ENCODE measurements around the gene FNDC3B.

The FNDC3B gene

DNA sequence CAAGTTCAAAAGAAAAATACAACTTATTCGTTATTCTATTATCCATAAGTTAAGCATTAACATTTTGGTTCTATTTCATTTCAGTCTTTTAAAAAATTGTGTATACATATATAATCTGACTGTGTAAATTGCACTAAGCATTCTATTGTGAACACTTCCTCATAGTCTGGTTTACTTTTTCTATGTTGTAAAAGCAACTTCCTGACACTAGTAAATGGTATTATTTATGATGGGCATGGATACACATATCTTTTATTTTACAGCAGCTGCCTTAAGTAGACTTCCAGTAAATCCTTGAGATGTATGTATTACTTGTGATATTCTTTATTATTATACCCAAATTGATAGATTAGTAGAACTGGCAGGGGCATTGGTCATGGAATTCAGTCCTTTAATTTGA lies 58.2 kb downstream of the FNDC3B start:
- DNase-seq: no peak

DNA sequence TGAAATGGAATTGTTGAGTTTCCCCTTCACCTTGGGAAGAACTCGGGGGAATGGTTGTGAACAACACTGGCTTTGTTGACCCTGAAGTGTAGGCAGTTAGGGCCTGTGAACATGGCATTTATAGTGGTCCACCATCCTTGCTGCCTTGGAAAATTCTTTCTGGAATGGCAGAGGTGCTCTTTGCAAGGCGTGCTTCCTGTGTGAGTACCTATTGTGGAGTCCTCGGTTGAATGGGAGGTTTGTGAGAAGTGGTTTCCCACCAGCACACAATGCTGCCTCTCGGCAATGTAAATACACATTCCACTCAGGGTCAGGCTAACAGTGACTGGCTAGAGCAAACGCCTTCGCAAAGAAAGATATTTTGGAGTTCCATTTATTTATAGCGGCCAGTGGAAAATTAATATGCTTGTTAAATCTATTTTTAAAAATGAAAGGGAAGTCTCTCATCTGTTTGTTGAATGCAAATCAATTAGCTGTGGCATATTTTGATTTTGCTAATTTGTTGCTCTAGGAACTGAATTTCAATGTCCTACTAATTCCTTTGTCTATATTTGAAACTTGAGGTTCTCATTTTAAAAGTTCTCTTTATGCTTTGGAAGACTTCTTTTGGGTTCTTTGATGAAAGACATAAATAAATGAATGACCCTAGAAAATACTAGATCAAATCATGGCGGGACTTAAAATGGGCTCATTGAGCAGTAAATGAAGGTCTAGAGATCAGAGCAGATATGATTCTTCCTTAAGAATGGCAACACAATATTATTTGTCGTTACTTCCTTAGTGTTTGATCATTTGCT lies 59.5 kb downstream of the FNDC3B start:
- peak; percentile 72 for DNase-seq

DNA sequence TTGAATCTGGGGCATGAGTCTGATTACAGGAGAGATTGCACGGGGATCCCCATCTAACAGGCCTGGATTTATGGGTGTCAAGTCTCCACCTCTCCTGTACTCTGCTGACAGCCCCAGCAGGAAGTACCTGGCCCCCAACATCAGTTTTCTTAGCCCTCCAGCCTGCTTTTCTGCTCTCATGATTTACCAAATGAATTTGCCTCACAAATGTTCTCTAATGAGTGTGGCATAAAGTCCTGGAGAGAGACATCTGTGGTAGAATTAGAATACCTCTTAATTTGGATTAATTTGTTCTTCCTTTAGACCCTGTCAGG lies 60.1 kb downstream of the FNDC3B start:
- DNase-seq: no peak

DNA sequence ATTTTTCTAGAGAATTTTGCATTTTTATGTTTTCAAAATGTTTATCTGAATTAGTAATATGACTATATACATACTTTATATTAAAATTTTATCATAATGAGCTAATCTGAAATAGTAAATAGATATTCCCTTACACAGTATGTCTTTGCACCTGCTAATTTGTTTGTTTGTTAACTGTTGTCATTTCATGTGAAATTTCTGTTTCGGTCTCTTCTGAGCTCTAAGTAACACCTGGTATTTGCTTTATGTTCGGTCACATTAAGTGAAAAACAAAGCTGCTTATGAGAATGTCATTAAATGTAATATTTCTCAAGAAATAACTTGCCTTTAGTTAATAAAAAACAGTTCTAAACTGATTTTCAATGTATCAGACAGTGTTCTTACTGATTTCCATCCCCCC lies 61.1 kb downstream of the FNDC3B start:
- DNase-seq: no peak

DNA sequence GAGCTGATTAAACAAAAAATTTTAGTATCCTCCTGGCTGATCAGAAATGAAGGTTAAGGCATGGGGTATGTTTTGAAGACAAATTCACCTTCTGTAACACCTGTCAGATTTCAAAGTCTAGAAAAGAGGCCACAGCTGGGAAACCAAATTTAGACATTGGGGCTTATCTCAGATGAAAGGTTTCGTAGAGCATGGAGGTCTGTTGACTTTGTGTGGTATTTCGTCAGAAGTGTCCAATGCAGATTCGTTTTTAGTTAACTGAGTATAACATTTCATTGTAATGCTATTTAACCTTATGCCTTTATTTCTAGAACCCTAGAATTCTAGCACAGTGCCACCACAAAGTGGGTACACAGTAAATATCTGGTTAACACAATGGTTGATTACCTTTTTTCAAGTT lies 61.7 kb downstream of the FNDC3B start:
- no peak for DNase-seq

DNA sequence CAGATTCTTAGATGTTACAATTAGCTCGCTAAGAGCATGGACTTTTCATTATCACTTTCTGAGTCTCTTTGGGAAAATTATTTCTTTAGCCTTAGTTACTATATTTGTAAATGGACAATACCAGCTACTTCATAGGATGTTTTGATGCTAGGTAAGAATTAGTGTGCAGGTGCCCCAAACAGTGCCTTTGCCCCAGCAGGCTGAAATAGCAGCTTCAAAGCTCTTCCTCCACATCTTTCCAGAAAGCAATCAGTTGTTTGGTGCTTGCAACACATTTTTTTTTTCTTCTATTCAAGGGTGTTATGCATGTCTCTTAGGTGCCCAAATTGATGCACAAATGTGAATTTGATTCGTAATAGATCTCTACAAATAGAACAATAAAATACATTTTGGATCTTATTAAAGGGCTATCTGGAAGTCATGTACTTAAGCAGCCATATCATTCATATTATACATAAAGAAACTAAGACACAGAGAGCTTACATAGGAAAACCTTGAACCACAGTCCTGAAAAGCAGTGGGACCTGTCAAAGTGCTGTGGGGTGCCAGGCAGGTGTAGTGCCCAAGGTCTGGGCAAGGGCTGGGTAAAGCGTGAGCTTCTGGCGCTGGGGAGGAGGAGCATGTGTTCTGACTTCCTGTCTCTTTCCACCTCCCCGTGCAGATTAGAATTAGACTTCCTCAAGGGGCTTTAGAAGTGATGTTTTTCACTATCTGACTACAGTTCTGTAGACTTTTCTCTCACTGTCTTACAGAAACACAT lies 62.9 kb downstream of the FNDC3B start:
- DNase-seq: no peak

DNA sequence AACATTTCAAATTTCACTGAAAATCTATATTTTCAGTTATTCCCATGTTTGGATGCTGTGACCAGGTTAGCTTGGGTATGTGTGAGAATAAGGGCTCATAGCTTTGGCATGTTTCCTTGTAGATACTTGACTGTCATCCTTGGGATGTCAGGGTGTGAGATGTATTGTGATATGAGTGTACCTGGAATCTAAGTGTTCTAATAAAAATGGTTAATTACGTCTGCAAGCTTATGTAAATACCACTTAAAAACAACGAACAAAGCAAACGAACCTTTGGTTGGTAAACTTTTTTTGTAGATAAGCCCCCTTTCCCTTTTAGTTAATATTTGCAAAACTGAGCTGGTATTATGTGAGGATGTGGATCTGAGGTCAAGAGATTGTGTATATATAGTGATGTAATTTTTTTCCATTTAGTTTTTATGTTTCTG lies 63.5 kb downstream of the FNDC3B start:
- DNase-seq: no peak

DNA sequence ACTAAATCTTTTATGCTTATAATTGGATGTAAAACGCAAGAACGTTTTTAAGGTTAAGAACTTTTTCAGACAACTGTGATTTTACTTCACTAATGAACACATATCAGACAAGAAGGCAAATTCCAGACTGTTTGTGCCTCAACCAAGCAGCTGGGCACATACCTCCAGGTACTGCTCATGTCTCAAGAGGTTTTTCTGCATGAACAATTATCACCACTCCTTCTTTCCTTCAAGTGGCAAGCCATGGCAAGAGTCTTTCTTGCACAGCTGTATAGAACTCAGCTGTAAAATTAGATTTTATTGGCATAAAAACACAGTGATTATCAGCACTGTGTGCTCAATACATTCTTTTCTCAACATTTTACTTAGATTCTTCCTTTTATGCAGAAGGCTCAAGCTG lies 64.3 kb downstream of the FNDC3B start:
- DNase-seq: no peak

DNA sequence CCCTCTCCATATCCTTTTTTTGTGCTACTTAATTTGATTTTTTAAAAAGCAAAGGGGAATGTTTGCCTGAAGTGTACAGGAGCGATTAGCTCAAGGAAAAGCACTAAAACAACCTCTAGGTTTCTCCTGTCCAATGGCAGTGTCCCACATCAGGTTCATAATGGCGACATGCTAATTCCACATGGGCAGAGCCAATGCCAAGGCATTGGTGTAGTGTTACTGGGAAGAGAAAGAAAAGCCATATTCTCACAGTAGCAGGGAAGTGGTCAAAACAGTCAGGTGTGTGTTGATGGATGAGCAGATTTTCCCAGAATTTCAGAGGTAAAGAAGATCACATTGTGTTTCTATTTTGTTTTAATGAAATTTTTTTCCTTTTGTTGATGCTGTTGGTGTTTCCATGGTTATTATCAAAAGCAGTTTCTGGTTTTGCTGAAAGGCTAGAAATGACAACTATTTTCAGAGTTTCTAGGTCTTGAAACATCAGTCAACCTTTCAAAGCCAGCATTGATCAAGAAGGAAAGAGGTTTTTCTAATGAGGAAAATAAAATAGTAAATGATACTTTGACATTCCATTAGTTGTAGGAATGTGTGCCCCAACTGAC lies 65.2 kb downstream of the FNDC3B start:
- no peak for DNase-seq

DNA sequence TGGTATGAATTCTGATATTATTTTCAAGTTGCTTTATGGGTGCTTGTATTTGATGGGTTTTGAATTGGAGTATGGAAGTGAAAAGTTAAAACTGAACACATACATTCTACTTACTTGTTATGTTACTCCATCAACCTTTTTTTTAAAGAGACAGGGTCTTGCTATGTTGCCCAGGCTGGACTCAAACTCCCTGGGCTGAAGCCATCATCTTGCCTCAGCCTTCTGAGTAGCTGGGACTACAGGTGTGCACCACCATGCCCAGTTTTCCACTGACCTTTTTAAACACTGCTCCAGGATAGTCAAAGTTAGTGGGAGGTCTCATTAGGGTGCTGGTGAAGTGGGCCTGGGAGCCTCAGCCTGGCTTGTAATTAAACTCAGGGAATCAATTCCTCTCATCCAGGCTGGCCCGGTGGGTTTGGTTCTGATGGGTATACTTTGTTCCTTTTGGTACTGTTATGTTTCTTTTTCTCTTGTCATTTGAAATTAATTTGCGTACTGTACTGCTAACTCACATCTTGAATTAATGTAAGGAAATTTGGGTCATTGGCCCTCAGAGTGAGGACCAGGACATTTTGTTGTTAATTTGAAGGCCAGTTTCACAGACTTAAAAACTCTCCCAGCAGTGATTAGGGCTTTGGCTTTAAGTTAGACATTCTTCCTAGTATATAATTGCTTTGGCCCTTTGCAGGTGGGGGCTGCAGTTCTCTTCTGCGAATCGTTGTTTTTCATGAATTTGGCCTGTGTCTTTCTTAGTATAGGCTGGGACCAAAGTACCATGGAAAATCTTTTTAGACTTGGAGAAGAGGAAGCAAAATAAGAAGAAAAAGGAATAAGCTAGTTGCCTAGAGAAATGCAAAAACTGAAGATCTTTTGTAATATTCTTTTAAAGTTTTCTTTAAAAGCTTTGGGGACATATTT lies 66.9 kb downstream of the FNDC3B start:
- no peak for DNase-seq

DNA sequence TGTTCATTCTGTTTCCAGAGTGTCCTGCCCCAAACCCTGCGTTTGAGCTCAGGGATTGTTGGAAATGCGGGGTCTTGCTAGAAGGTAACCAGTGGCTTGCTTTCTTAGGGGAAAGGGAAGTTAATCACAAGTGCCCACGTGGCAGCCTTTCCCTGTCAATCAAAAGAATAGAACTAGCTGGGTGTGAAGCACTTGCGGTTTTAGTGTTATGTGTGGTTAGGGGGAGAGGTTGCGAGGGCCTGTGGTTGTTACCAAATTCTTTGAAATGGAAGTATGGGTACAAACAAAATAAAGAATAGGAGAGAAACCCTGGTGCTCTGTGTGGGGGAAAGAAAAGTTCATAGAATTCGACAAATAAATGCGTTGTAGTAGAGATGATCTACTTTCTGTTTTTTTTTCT lies 67.6 kb downstream of the FNDC3B start:
- no peak for DNase-seq

DNA sequence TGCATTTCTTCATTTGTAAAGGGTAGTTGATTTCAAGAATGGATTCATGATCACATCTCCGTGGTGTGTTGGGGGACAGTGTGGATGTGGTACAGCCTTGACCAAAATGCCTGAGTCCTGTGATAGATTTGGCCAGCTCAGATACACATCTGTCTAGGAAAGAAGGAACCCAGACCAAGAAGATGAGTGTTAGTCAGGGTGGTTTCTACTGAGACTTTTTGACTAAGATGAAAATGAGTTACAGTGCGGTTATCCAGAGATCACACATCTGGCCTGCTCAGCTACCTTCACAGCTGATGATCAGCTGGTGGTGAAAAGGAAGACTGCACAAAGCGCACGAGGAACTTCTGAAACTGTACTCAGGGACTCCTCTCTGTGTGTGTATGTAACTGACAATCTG lies 68.0 kb downstream of the FNDC3B start:
- DNase-seq: no peak

DNA sequence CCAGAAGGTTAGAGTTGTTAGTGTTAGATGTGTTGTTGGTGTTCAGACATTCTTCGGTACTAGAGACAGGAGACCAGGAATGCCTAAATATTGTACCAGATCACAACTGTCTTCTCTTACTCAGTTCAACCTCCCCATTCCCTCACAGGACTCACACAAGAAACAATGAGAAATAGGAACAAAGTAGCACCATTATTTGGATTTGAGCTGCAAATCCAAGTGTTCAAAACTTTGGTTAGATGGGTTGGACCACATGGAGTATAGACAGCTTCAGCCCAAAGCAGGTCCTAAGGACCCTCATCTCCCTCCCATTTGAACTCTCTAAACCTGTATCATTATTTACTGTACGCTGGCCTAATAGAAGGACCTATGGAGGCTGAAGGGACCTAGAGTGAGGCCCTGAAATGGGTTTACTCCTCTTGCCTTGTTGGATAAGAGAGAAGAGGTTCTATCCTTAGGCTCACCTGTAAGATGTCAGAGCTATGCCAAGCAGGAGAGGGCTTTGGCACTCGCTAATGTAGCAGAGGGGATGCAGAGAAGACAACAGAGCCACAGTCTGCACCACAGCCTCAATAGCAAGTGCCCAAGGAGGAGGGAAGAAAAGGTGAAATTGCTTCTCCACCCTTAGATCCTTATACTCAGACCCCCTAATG lies 70.9 kb downstream of the FNDC3B start:
- DNase-seq: no peak

DNA sequence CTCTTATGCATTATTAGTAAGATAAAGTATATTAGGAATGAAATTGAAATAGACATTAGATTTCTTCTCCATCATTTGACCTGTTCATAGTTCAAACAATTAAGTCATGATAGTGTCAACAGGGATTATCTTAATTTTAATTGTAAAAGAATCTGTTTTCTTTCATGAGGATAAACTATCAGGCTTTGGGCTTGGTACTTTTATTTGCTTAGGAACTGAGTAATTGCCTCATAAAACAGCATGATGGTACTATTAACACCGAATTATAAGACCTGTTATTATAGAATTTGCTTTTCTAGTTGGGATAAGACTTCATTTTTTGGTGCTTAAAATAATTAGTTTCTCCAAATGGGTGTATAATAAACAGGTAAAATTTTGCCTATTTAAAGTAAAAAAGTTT lies 71.8 kb downstream of the FNDC3B start:
- no peak for DNase-seq

DNA sequence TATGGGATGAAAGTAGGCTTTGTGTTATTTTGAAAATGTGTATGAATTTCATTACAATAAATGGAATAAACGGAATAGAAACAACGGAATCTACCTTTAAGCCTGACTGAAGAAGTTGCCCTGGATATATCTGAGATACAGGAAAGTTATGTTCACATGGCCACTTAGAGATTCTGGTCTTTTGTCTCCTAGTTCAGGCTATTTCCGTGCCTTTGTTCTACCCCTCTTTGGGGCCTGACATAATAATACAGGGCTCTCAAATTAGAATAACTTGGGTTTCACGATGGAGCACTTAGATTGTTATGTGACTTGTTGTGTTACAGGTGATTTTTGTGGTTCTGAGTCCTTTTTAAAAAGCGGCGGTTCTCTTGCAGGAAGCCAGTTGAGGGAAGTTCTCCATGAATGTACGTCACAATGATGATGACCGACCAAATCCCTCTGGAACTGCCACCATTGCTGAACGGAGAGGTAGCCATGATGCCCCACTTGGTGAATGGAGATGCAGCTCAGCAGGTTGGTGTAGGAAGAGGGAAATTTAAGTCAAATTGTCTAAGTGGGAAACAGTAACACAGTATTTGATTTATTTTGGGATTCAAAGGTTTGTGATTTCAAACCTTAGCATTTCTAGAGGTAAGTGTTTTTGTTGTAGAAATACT lies 72.8 kb downstream of the FNDC3B start:
- DNase-seq: no peak

DNA sequence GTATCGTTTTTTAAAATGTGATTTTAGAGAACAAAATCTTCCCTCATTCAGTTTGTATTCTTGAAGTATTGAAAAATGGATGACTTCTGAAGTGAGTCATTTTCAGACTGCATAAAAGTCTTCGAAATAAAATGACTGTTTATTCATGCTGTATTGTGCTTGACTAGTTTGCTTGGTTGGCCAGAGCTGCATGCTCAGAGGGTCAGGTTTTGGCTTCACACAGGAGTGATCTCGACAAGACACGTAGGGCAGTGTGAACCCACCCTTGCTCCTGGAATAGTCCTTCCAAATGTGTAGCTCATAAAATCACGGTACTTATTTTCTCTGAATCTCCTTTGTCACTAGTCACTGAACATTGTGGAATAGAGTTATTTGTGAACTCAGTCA lies 73.3 kb downstream of the FNDC3B start:
- DNase-seq: no peak

DNA sequence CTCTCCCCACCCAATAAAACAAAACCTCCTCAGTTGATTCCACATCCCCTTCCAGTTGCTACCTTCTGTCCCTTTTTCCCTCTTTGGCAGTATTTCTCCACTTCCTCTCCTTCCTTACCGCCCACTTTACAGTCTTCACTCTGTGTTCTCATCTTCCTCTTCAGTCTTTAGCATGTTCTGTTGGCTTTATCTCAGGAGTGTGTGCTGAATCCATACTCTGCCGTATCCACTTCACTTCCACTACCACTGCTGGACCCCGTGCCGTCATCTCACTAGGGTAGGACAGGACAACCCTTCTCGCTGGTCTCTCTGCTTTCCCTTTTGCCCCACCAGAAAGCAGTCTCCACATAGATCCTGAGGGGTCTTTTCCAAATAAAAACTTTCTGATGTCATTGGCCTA lies 74.3 kb downstream of the FNDC3B start:
- no peak for DNase-seq

DNA sequence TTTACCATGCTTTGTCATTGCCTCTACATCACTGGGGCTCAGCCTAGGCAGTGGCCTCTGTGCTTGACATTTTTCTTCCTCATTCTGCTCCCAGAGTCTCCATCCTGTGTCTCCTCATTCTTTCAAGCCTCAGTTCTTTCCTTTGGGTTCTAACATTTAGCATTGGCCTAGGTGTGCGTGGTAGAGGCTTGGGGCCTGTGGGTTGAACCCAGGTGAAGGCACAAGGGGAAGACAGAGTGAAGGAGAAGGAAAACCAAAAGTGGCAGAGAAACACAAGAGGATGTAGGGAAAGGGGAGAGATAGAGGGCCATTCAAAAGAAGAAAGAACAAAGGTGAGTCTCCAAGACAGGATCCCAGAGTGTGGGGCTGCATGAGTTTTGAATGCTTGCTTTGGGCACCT lies 75.7 kb downstream of the FNDC3B start:
- DNase-seq: no peak

DNA sequence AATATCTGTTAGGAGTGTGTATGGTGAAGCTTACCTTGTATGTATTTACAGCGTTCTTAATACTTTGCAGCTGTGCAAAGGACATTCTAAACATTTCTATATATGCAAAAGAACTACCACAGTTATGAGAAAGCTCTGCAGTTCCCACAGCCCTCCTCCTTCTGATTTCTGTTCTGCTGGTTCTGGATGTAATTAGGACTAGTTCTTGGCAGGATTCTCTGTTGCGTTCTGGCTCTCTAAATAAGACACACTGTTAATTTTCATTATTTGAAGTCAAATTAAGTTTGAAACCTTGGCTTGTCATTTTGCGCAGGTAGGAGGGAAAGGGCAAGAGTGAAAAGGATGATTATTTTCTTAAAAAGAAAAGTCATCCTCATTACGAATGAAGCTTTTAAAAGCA lies 76.4 kb downstream of the FNDC3B start:
- no peak for DNase-seq

DNA sequence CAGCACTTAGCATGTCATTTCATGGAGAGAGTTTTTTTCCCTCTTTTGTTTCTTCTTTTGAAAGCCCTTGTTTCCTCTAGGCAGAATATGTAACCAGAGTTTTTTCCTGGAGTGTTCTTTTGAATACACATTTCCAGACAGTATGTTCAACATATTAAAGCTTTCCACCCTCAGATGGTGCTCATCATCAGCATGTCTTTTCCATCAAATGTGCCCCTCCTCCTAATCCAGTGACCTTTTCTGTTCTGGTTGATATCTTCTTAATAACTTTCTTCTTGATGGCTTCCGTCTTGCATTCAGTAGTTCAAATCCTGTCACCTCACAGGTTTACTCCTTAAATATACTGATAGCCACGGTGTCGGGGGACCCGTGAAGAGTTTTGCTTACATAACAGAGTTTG lies 78.6 kb downstream of the FNDC3B start:
- DNase-seq: no peak

DNA sequence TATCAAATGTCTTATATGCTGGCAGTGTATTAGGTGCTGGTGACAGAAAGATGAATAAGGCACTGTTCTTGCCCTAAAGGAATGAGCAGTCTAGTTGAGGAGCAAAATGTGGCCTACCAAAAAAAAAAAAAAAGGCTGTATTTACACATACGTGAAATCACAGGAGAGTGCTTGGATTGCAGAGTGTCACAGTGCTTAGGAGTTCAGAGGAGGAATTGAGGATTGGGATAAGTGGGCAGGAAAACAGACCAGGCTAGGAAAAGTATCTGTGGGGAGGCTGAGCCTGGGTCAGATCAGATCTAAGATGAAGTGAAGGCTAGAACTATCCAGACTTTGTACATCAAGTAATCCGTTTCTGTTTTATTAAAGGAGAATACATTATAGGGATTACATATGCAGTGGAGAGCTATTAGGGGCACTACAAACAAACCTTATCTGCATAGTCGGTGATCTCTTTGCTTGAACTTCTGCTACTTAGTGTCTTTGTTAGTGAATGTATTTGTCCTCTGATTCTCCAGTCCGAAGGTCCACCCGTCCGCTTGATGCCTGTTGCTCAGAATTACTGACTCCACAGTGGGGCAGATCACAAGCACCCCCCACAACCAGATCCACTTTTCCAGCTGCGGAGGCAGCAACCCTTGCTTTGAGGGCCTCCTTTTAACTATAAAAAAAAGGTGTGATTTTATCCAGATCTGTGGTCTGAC lies 80.0 kb downstream of the FNDC3B start:
- DNase-seq: no peak

DNA sequence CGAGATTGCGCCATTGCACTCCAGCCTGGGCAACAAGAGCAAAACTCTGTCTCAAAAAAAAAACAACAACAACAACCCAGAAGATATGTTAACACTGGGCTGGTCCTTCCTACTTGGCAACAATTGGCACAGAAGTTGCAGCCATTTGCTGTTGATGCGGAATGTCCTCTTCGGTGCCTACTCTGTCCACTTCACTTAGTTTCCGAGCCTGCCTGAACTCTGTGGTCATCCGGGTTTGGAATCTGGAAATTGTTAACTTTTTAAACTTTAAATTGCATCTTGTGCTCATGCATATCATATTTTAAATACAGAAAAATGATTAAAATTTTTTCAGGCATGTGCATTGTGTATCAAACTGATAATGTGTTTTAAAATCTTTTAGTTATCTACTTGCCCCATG lies 81.5 kb downstream of the FNDC3B start:
- DNase-seq: no peak

All from NCI-H1092 treated with DMSO at 0.1 percent for 48 hours (cell line).